ENCODE results near the gene KLHL17.

DNA sequence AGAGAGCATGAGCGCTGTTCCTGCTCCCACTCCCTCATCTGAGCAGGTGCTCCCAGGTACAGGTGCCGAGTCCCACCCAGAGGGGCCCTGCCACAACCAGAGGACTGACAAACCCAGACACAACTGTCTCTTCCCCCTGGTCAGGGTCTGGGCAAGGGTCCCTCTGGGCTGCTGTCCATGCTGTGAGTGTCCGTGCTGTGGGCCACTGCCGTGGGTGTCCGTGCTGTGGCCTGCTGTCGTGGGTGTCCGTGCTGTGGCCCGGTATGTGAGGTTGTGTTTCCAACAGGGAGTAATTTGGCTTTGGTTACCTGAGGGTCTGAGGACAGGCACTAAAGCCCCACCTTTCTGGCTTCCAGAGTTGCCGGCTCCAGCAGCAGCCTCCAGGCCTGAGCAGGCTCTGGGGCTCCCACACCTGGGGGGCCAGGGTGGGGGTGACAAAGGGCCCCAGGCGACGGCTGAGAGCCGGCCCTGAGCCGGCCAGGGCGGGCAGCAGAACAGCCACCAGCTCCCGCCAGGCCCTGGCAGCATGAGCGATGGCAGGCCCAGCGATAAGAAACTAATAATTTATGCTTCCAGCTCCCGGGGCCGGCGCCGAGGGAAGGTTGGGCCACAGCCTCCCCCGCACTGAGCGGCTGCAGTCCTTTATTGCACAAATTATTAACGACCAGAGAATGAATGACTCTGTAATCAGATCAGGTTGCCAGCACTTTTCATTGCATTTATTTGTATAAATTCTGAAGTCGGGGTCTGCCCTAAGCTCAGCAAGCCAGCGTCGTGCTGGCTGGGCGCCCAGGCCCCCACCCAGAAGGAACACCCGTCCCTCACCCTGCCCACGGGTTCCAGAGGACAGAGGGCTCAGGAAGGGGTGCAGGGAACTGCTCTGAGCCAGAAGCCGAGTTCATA is 44.0 kb upstream of the KLHL17 start:
- TF ChIP-seq, protein P1, sequence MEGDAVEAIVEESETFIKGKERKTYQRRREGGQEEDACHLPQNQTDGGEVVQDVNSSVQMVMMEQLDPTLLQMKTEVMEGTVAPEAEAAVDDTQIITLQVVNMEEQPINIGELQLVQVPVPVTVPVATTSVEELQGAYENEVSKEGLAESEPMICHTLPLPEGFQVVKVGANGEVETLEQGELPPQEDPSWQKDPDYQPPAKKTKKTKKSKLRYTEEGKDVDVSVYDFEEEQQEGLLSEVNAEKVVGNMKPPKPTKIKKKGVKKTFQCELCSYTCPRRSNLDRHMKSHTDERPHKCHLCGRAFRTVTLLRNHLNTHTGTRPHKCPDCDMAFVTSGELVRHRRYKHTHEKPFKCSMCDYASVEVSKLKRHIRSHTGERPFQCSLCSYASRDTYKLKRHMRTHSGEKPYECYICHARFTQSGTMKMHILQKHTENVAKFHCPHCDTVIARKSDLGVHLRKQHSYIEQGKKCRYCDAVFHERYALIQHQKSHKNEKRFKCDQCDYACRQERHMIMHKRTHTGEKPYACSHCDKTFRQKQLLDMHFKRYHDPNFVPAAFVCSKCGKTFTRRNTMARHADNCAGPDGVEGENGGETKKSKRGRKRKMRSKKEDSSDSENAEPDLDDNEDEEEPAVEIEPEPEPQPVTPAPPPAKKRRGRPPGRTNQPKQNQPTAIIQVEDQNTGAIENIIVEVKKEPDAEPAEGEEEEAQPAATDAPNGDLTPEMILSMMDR (IDR thresholded peaks at IDR 0.05) = no peak
- TF ChIP-seq POLR2A (IDR thresholded peaks at IDR 0.05; ENCODE audit: low read depth) (no peak), EP300 (IDR thresholded peaks at IDR 0.05) (no peak)
